GM10266 (cell line): ENCODE measurements around the gene SNX24.
A peak's percentile ranks its signal among the peaks of the same experiment; 100 is the strongest.

Source experiments
- DNase-seq: peaks from one replicate; pipeline ENCODE4 v3.0.0; 2012; ENCODE audit errors: extremely low spot score
- TF ChIP-seq, protein P1 (sequence below): IDR thresholded peaks from 2 replicates; pipeline ENCODE4 v1.5.1; 2012; ENCODE audit warnings: mild to moderate bottlenecking, low read depth; ENCODE audit not compliant: control insufficient read depth, insufficient read depth; ENCODE audit errors: missing control alignments

SNX24 gene

DNA sequence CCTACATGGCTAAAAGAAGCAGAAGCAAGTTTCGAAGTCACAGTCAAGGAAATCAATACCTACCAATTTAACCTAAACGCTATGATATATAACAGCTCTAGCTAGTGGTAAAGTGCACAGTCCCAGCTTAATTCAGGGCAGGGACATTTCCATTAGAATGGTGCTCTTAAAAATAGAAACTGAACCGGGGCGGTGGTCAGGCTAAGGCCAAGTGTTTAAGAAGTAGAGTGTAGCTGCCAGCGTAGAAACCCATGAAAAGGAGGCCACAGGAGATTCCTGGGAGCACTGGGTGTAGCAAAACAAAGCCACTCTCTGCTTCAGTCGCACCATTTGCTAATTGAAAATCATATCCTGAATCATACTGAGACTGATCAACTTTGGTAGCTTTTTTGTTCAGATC is 162.3 kb downstream of the SNX24 start:
- TF ChIP-seq, protein P1, sequence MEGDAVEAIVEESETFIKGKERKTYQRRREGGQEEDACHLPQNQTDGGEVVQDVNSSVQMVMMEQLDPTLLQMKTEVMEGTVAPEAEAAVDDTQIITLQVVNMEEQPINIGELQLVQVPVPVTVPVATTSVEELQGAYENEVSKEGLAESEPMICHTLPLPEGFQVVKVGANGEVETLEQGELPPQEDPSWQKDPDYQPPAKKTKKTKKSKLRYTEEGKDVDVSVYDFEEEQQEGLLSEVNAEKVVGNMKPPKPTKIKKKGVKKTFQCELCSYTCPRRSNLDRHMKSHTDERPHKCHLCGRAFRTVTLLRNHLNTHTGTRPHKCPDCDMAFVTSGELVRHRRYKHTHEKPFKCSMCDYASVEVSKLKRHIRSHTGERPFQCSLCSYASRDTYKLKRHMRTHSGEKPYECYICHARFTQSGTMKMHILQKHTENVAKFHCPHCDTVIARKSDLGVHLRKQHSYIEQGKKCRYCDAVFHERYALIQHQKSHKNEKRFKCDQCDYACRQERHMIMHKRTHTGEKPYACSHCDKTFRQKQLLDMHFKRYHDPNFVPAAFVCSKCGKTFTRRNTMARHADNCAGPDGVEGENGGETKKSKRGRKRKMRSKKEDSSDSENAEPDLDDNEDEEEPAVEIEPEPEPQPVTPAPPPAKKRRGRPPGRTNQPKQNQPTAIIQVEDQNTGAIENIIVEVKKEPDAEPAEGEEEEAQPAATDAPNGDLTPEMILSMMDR = no peak
- no peak for DNase-seq

DNA sequence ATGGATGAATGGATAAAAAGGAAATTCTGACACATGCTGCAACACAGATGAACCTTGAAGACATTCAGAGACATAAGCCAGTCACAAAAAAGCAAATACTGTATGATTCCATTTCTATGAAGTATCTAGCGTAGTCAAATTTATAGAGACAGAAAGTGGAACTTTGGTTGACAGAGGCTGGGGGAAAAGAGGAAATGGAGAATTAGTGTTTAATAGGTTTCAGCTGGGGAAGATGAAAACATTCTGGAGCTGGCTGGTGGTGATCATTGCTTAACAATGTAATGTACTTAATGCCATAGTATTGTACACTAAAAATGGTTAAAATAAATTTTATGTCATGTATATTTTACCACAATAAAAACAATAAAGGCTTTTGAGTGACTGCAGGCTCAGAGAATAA is 166.9 kb downstream of the SNX24 start:
- TF ChIP-seq, protein P1 = no peak

DNA sequence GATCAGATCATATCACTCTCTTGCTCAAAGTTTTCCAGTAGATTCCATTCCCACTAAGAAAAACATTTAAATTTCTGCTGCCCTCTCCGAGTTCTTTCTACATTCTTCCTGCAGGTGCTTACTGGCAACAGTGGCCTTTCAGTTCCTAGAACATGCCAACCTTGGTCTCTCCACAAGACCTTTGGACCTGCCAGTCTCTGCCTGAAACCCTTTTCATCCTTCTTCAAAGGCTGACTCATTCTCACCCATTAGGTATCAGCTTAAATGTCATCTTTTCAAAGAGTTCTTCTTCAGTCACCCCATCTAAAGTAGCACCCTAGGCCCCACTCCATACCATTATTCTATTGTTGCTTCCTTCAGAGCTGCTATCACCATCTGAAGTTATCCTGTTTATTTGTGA is 169.3 kb downstream of the SNX24 start:
- TF ChIP-seq, protein P1 = no peak
- DNase-seq = no peak

More for the DNA sequence above, 166.9 kb downstream of the SNX24 start:
- no peak for DNase-seq

DNA sequence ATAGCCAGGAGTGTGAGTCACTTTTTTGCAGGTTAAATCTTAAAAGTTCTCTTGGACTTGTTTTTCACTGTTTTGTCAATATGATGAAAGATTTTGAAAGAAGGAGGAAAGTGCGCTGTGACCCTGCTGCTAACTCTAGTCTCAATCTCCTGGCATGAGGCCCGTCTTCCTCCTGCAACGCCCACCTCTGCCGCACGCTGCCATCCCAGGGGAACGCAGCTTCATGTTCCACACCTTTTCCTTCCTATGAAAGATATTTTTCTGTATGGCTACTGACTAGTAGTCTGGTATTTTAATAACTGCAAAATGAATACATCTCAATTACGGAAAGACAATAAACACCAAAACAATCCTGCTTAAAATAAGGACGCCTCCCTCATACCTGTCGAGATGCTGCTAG is 182.8 kb downstream of the SNX24 start:
- no peak for DNase-seq
- TF ChIP-seq, protein P1 = no peak

DNA sequence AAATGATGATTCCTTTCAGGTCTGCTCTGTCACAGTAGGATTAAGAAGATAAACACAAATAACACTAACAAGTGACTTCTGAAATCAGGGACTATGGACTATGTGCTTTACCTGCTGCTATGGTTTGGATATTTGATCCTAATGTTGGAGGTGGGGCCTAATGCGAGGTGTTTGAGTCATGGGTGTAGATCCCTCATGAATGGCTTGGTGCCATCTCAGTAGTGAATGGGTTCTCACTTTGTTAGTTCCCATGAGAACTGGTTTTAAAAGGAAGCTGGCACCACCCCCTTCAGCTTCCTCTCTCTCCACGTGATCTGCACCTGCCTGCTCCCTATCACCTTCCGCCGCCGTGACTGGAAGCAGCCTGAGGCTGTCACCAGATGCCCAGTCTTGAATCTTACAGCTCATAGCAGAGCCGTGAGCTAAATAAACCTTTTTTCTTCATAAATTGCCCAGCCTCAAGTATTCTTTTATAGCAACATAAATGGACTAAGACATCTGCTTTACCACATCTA is 187.8 kb downstream of the SNX24 start:
- TF ChIP-seq, protein P1 = no peak
- DNase-seq = no peak

DNA sequence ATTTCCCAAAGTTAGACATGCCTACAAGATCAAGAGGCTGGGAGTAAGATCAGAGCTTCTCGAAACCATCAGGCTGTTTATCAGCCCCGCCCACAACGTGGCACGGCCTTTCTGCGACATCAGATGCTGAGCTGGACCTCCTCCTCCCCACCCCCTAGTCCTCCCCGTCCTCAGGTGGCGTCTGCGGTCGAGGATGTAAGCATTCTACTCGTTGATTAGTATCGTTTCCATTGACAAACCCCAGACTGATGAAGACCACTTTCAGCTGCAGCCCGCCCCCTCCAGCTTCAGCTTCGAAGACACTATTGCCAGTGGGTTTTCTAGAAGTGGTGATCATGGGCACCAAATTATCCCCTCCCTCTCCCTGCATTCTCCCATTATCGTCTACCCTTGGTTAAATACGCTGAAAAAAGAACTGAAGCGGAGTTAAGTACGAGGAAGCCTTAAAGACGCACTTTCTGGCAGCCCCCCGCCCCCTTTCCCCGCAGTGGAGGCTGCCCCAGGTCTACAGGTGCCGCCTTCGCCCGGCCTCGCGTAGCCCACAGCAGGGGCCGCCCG is 190.0 kb downstream of the SNX24 start:
- DNase-seq = peak; percentile 25
- TF ChIP-seq, protein P1 = no peak

DNA sequence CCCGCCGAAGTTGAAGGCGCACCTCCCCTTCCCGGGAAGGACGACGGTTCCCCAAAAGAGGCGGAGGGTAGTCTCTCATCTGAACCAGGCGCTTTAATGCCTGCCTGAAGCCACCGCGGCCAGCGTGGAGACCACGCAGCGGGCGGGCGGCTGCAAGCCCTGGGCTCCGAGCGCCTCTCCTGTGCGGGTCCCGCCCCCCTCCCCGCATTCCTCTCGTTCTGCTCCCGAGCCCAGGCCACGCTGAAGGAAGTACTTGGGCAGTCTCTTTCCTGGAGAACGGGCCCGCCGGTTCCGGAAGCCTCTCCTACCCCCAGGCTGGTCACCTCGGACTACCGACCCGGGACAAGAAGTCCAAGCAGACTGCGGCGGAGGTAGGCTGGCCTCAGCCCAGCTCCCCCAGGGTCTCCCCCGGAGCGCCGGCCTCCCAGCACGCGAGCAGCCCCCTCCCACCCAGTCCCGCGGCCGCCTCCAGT is 190.5 kb downstream of the SNX24 start:
- DNase-seq = peak; percentile 32
- TF ChIP-seq, protein P1 = no peak
